NT2/D1 (cell line): ENCODE measurements around the gene RPUSD1.

ENCODE experiments used
- SUZ12 ChIP-seq: IDR thresholded peaks from 2 replicates; pipeline ENCODE4 v1.6.1; 2011; ENCODE audit not compliant: insufficient read length, insufficient read depth; ENCODE audit errors: extremely low read depth
- YY1 ChIP-seq: IDR thresholded peaks from 2 replicates; pipeline ENCODE4 v1.6.1; 2011; ENCODE audit not compliant: insufficient read length, insufficient read depth
- ZNF274 ChIP-seq: IDR thresholded peaks from 2 replicates; pipeline ENCODE4 v1.6.1; 2011; ENCODE audit warnings: mild to moderate bottlenecking, low read depth, low read length

DNA sequence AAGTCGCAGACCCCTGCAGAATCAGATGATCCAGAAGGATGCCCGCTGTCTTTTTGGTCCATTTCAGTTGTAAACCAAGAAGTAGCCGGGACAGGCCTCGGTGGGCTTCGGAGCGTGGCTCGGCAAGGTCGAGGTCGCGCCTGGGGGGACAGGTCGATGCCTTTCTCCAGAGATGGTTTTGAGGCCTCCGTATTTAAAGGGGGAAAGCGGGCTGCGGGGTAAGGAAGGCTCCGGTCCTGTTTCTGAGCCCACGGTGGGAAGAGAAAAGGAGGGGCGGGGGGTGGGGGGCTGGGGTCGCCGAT is 19.9 kb upstream of the RPUSD1 start:
- TF ChIP-seq YY1 (no peak), SUZ12 (no peak), ZNF274 (no peak)
